ENCODE results near the gene EPB41L4A.

EPB41L4A gene

GRCh38 chr5:112331892-112332291 is 87.2 kb downstream of the EPB41L4A start:
- peaks cover 5 to 7% of the 10 kb centered on the region in 2 donors for H3K4me1 Mint-ChIP-seq
- H3K4me3 Mint-ChIP-seq: no peak overlapping the region
- no peak for DNase-seq
- H3K27ac Mint-ChIP-seq: no peak overlapping the region
- H3K9me3 Mint-ChIP-seq: no peaks in the 10 kb centered on the region
- peaks cover 23 to 39% of the 10 kb centered on the region in 2 donors for H3K27me3 Mint-ChIP-seq
- no peak for ATAC-seq (replicated peaks)
- H3K36me3 Mint-ChIP-seq: no peaks in the 10 kb centered on the region

DNA sequence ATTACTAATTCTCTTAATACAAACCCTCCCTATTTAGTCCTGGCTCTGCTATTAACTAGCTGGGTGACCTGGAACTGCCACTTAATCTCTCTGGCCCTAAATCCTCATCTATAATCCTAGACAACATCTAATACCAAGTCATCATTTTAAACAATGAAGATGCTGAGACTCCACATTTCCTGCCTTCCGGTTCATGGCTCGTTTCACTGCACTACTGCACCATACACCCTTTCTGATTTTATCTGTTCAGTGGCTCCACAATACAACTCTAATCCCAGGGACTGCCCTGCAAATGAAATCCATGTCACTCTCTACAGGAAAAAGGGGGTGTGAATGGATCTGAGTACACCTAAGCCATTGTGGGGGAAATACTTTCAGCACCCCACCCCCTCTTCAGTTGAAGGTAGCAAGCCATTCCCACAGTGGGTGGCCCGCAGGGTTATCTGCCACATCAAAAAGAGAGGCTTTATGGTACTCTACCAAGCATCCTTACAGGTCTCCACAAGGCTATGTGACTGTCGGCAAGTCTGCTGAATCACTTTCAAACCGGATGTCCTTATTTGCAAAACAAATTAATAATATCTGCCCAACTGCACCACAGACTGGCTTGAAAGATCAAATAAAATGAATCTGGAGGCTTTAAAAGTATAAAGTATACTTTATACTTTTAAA is 89.5 kb downstream of the EPB41L4A start:
- H3K27me3 Mint-ChIP-seq: peaks cover 28 to 43% of the 10 kb centered on the region in 2 donors
- peaks cover 4 to 7% of the 10 kb centered on the region in 2 donors for H3K4me1 Mint-ChIP-seq
- H3K36me3 Mint-ChIP-seq: no peaks in the 10 kb centered on the region
- peak; percentile 4 for DNase-seq
- H3K27ac Mint-ChIP-seq: no peak overlapping the region
- no peaks in the 10 kb centered on the region for H3K9me3 Mint-ChIP-seq
- H3K4me3 Mint-ChIP-seq: no peak overlapping the region
- peak; percentile 66 to 74 for ATAC-seq (replicated peaks)

GRCh38 chr5:112323166-112323565 is 95.9 kb downstream of the EPB41L4A start:
- ATAC-seq (replicated peaks) (no peak), DNase-seq (no peak)
- Mint-ChIP-seq H3K4me3 (no peak overlapping the region), H3K36me3 (no peaks in the 10 kb centered on the region), H3K27ac (no peak overlapping the region), H3K4me1 (no peaks in the 10 kb centered on the region), H3K27me3 (peaks cover 23 to 38% of the 10 kb centered on the region in 2 donors), H3K9me3 (no peaks in the 10 kb centered on the region)

DNA sequence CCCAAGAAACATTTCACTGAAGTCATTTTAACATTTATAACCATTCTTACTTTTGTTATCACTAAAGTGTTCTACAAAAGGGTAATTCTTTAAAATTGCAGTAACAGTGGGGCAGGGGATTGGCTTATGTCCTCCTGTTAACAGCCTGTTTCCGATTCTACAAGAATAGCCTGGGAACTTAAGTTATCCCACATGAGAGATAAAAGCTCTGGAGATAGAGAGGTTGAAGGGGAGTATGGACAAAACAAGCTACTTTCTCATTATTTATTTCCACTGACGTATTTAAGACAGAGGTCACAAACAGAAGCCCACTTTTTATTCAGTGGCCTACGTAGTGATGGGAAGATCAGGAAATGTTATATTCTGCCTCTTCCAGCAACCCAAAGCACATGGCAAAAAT is 98.7 kb downstream of the EPB41L4A start:
- peaks cover 14 to 25% of the 10 kb centered on the region in 2 donors for H3K27me3 Mint-ChIP-seq
- H3K9me3 Mint-ChIP-seq: no peaks in the 10 kb centered on the region
- no peak overlapping the region for H3K4me3 Mint-ChIP-seq
- no peak for DNase-seq
- no peak for ATAC-seq (replicated peaks)
- no peaks in the 10 kb centered on the region for H3K36me3 Mint-ChIP-seq
- H3K4me1 Mint-ChIP-seq: no peaks in the 10 kb centered on the region
- H3K27ac Mint-ChIP-seq: no peak overlapping the region

DNA sequence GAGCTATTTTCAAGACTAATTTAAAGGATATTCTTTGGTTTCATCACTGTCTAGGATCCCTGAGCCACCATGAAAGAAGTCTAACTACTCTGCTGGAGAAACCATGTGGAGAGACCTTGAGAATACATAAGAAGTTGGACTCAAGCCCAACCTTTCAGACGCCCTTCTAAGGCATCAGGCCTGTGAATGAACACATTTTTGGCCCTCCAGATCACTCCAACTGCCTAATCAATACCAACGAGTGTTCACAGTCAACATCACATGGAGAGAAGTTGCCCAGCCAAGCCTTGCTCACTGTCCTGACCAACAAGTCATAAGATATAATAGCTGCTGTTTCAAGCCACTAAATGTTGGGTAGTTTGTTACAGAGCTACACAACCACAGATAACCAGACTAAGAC is 100.7 kb downstream of the EPB41L4A start:
- no peak overlapping the region for H3K27ac Mint-ChIP-seq
- peaks cover 15 to 25% of the 10 kb centered on the region in 2 donors for H3K27me3 Mint-ChIP-seq
- DNase-seq: no peak
- H3K9me3 Mint-ChIP-seq: no peaks in the 10 kb centered on the region
- H3K36me3 Mint-ChIP-seq: no peaks in the 10 kb centered on the region
- no peak overlapping the region for H3K4me3 Mint-ChIP-seq
- H3K4me1 Mint-ChIP-seq: no peaks in the 10 kb centered on the region
- ATAC-seq (replicated peaks): no peak

DNA sequence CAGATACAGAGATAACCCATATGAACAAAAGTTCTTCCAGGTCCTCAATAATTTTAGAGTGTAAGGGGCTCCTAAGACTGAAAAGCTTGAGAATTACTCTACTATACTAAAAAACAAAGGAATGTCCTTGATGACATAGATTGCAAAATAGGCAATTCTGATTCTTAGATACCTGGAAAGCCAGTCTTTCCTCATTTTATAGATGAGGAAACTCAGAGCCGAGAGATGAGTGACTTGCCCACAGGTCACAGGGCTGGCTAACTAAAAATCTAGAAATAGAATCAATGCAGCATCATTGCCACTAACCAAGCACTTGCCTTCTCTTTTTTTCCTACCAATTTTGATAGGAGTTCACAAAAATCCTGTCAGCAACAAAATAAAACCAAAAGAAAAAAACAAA is 101.2 kb downstream of the EPB41L4A start:
- Mint-ChIP-seq H3K27me3 (peaks cover 14 to 23% of the 10 kb centered on the region in 2 donors), H3K27ac (no peak overlapping the region), H3K4me1 (no peaks in the 10 kb centered on the region), H3K9me3 (no peaks in the 10 kb centered on the region), H3K4me3 (no peak overlapping the region), H3K36me3 (no peaks in the 10 kb centered on the region)
- ATAC-seq (replicated peaks) (no peak), DNase-seq (no peak)

- H3K36me3 Mint-ChIP-seq: no peaks in the 10 kb centered on the region
- no peaks in the 10 kb centered on the region for H3K4me1 Mint-ChIP-seq
- DNase-seq: no peak
- H3K4me3 Mint-ChIP-seq: no peak overlapping the region
- ATAC-seq (replicated peaks): no peak
- peaks cover 10 to 18% of the 10 kb centered on the region in 2 donors for H3K27me3 Mint-ChIP-seq
- no peaks in the 10 kb centered on the region for H3K9me3 Mint-ChIP-seq
- no peak overlapping the region for H3K27ac Mint-ChIP-seq
Measured at GRCh38 chr5:112316731-112317130, 102.3 kb downstream of the EPB41L4A start.

DNA sequence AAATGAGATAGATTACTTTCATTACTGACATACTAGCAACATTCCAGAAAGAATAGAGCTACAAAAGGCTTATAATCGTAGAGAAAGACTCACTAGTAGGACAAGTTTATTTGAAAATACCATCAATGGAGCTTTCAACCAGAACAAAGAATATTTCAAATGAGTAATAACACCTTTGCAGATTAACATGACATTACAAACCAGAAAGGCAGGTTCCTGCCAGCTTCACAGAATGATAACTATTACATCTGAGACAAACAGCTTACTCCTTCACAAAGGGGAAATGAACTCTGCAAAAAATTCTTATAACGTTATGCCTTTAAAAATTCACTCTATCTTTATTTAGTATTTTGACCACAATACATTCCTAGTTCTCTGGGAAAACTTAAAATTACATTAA is 103.1 kb downstream of the EPB41L4A start:
- H3K27ac Mint-ChIP-seq: no peak overlapping the region
- ATAC-seq (replicated peaks) (no peak), DNase-seq (no peak)
- H3K4me3 Mint-ChIP-seq: no peak overlapping the region
- H3K36me3 Mint-ChIP-seq: no peaks in the 10 kb centered on the region
- H3K4me1 Mint-ChIP-seq: no peaks in the 10 kb centered on the region
- H3K27me3 Mint-ChIP-seq: peaks cover 10 to 18% of the 10 kb centered on the region in 2 donors
- H3K9me3 Mint-ChIP-seq: no peaks in the 10 kb centered on the region

GRCh38 chr5:112312295-112313275 is 106.5 kb downstream of the EPB41L4A start:
- DNase-seq (no peak), ATAC-seq (replicated peaks) (no peak)
- H3K36me3 Mint-ChIP-seq: no peaks in the 10 kb centered on the region
- peaks cover 5 to 12% of the 10 kb centered on the region in 2 donors for H3K27me3 Mint-ChIP-seq
- no peaks in the 10 kb centered on the region for H3K9me3 Mint-ChIP-seq
- no peaks in the 10 kb centered on the region for H3K4me1 Mint-ChIP-seq
- H3K27ac Mint-ChIP-seq: no peak overlapping the region
- no peak overlapping the region for H3K4me3 Mint-ChIP-seq

- no peaks in the 10 kb centered on the region for H3K36me3 Mint-ChIP-seq
- DNase-seq (no peak), ATAC-seq (replicated peaks) (no peak)
- no peaks in the 10 kb centered on the region for H3K4me1 Mint-ChIP-seq
- H3K27ac Mint-ChIP-seq: no peak overlapping the region
- H3K27me3 Mint-ChIP-seq: peaks cover 5 to 12% of the 10 kb centered on the region in 2 donors
- no peak overlapping the region for H3K4me3 Mint-ChIP-seq
- no peaks in the 10 kb centered on the region for H3K9me3 Mint-ChIP-seq
Measured at GRCh38 chr5:112310746-112311145, 108.3 kb downstream of the EPB41L4A start.

GRCh38 chr5:112308608-112309007 is 110.5 kb downstream of the EPB41L4A start:
- no peaks in the 10 kb centered on the region for H3K36me3 Mint-ChIP-seq
- no peaks in the 10 kb centered on the region for H3K4me1 Mint-ChIP-seq
- H3K27me3 Mint-ChIP-seq: peaks cover 3 to 25% of the 10 kb centered on the region in 2 donors
- no peak for ATAC-seq (replicated peaks)
- DNase-seq: no peak
- H3K27ac Mint-ChIP-seq: no peak overlapping the region
- no peaks in the 10 kb centered on the region for H3K9me3 Mint-ChIP-seq
- no peak overlapping the region for H3K4me3 Mint-ChIP-seq

- H3K9me3 Mint-ChIP-seq: no peaks in the 10 kb centered on the region
- H3K36me3 Mint-ChIP-seq: no peaks in the 10 kb centered on the region
- no peak overlapping the region for H3K27ac Mint-ChIP-seq
- peaks cover 8 to 39% of the 10 kb centered on the region in 2 donors for H3K27me3 Mint-ChIP-seq
- H3K4me3 Mint-ChIP-seq: no peak overlapping the region
- DNase-seq (no peak), ATAC-seq (replicated peaks) (no peak)
- no peaks in the 10 kb centered on the region for H3K4me1 Mint-ChIP-seq
Measured at GRCh38 chr5:112306956-112307355, 112.1 kb downstream of the EPB41L4A start.

DNA sequence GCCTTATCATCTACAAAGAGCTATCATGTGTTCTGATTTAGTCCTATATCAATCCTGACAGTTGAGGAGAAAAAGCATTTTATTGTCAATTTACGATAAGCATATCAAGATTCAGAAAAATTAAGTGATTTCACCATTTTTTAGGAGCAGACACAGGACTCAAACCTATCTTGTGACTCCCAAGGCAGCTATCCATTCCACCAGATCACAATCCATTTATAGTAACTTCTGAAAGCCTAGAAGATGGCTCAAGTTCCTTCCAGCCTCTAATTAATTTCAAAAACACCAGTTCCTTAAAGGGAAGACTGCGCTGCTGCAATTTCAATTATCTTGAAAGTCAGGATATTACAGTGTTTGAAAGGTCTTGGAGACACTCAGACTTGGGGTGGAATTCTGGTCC is 114.3 kb downstream of the EPB41L4A start:
- Mint-ChIP-seq H3K9me3 (no peaks in the 10 kb centered on the region), H3K4me3 (no peak overlapping the region), H3K36me3 (no peaks in the 10 kb centered on the region), H3K27me3 (peaks cover 8 to 38% of the 10 kb centered on the region in 2 donors), H3K4me1 (no peaks in the 10 kb centered on the region), H3K27ac (no peak overlapping the region)
- DNase-seq (no peak), ATAC-seq (replicated peaks) (no peak)

DNA sequence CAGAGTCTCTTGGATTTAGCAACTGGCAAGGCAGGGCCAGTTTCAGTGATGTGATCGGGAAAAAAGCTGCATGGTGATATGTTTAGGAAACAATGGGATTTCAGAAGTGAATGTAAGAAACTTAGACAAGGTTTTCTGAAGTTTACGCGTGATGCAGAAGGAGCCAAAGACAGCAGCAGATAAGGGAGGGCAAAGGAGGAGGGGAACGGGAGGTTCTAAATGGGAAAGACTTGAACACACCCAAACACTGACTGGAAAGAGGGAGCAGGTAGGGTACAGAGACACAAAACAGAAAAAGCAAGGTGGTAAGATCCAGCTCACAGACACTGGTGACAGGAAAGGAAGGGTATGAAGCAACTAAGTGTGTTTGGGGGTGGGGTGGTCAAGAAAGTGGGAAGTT is 115.4 kb downstream of the EPB41L4A start:
- DNase-seq (no peak), ATAC-seq (replicated peaks) (no peak)
- Mint-ChIP-seq H3K36me3 (no peaks in the 10 kb centered on the region), H3K9me3 (peaks cover 5% of the 10 kb centered on the region in 2 donors), H3K27ac (no peak overlapping the region), H3K27me3 (peaks cover 8 to 33% of the 10 kb centered on the region in 2 donors), H3K4me3 (no peak overlapping the region), H3K4me1 (no peaks in the 10 kb centered on the region)

GRCh38 chr5:112294126-112294525 is 125.0 kb downstream of the EPB41L4A start:
- Mint-ChIP-seq H3K9me3 (peaks cover 13 to 14% of the 10 kb centered on the region in 2 donors), H3K4me1 (no peaks in the 10 kb centered on the region), H3K36me3 (no peaks in the 10 kb centered on the region), H3K4me3 (no peak overlapping the region), H3K27ac (no peak overlapping the region), H3K27me3 (peaks cover 0 to 10% of the 10 kb centered on the region in 2 donors)
- ATAC-seq (replicated peaks): no peak
- DNase-seq: no peak
